ENCODE results near the gene IFNGR1. TPM values are rescaled to one million over a fixed set of nuclear protein-coding genes. Genes with fewer than 3 reads are reported as not detected.

Gene IFNGR1
- total RNA-seq, 1 experiment from 2014 or later, result 25.5 TPM

- DNase-seq (ENCODE audit: extremely low read depth, low read depth), result no peak
Observed at GRCh38 chr6:137177611-137178010, 41.6 kb downstream of the IFNGR1 start.

- no peak for DNase-seq (ENCODE audit: extremely low read depth, low read depth)
Observed at GRCh38 chr6:137176729-137177128, 42.5 kb downstream of the IFNGR1 start.

GRCh38 chr6:137175868-137176245 lies 43.3 kb downstream of the IFNGR1 start:
- no peak for DNase-seq (ENCODE audit: extremely low read depth, low read depth)

GRCh38 chr6:137175157-137175867 lies 43.9 kb downstream of the IFNGR1 start:
- no peak for DNase-seq (ENCODE audit: extremely low read depth, low read depth)

- no peak for DNase-seq (ENCODE audit: extremely low read depth, low read depth)
Observed at GRCh38 chr6:137173501-137173900, 45.7 kb downstream of the IFNGR1 start, which contains the start of gene IL22RA2. IL22RA2 (minus strand) TSS chr6:137173644; CDS start chr6:137161749, 11,895 bp downstream.

- no peak for DNase-seq (ENCODE audit: extremely low read depth, low read depth)
Observed at GRCh38 chr6:137172734-137173431, 46.3 kb downstream of the IFNGR1 start.

GRCh38 chr6:137171824-137172733 lies 47.1 kb downstream of the IFNGR1 start:
- no peak for DNase-seq (ENCODE audit: extremely low read depth, low read depth)

GRCh38 chr6:137171053-137171374 lies 48.2 kb downstream of the IFNGR1 start:
- DNase-seq (ENCODE audit: extremely low read depth, low read depth), result no peak

GRCh38 chr6:137170266-137171052 lies 48.7 kb downstream of the IFNGR1 start:
- DNase-seq (ENCODE audit: extremely low read depth, low read depth), result no peak

GRCh38 chr6:137167702-137168377 lies 51.3 kb downstream of the IFNGR1 start:
- DNase-seq (ENCODE audit: extremely low read depth, low read depth), result no peak

- no peak for DNase-seq (ENCODE audit: extremely low read depth, low read depth)
Observed at GRCh38 chr6:137166247-137167098, 52.7 kb downstream of the IFNGR1 start.

- DNase-seq (ENCODE audit: extremely low read depth, low read depth), result peak; percentile 21
Observed at GRCh38 chr6:137165375-137166246, 53.6 kb downstream of the IFNGR1 start.

- DNase-seq (ENCODE audit: extremely low read depth, low read depth), result no peak
Observed at GRCh38 chr6:137163732-137164318, 55.4 kb downstream of the IFNGR1 start.

- DNase-seq (ENCODE audit: extremely low read depth, low read depth), result no peak
Observed at GRCh38 chr6:137162692-137163306, 56.4 kb downstream of the IFNGR1 start.

- no peak for DNase-seq (ENCODE audit: extremely low read depth, low read depth)
Observed at GRCh38 chr6:137161949-137162348, 57.2 kb downstream of the IFNGR1 start.

- no peak for DNase-seq (ENCODE audit: extremely low read depth, low read depth)
Observed at GRCh38 chr6:137160763-137161162, 58.4 kb downstream of the IFNGR1 start.

GRCh38 chr6:137159912-137160311 lies 59.3 kb downstream of the IFNGR1 start:
- DNase-seq (ENCODE audit: extremely low read depth, low read depth), result no peak

Data from NCI-H460 (cell line).